Stimulated activated CD8-positive, alpha-beta memory T cell treated with anti-CD3 and anti-CD28 coated beads, Interleukin-12 subunit alpha, Interleukin-12 subunit beta, amount 100 ng/mL, for 1 hour (primary cell): ENCODE data around the gene ARMC9.
"Not testable (repeated sequence)": the region's sequence is repeated elsewhere in the genome, so short reads cannot be mapped to it uniquely, and the experiment has no call there.

Experiments
- DNase-seq: peaks from one replicate; pipeline ENCODE4 v3.0.0-alpha.2; 2020; ENCODE audit warnings: low read depth

Gene ARMC9

GRCh38 chr2:231342061-231342711, 143.8 kb downstream of the ARMC9 start:
- DNase-seq, result no peak

GRCh38 chr2:231343006-231343710, 144.7 kb downstream of the ARMC9 start:
- no peak for DNase-seq

- no peak for DNase-seq
Measured at GRCh38 chr2:231343988-231344387, 145.6 kb downstream of the ARMC9 start.

- DNase-seq, result no peak
Measured at GRCh38 chr2:231344851-231345250, 146.4 kb downstream of the ARMC9 start.

GRCh38 chr2:231347081-231347480, 148.7 kb downstream of the ARMC9 start:
- no peak for DNase-seq

GRCh38 chr2:231347638-231348037, 149.2 kb downstream of the ARMC9 start:
- DNase-seq, result no peak

- DNase-seq, result no peak
Measured at GRCh38 chr2:231348173-231348572, 149.7 kb downstream of the ARMC9 start.

- DNase-seq, result no peak
Measured at GRCh38 chr2:231348704-231349373, 150.4 kb downstream of the ARMC9 start.

- DNase-seq, result not testable (repeated sequence)
Measured at GRCh38 chr2:231349374-231349735, 150.9 kb downstream of the ARMC9 start.

GRCh38 chr2:231351648-231352047, 153.2 kb downstream of the ARMC9 start:
- DNase-seq, result no peak

GRCh38 chr2:231353469-231353868, 155.0 kb downstream of the ARMC9 start:
- DNase-seq, result no peak

GRCh38 chr2:231355508-231356465, 157.4 kb downstream of the ARMC9 start:
- DNase-seq, result no peak

GRCh38 chr2:231356466-231356844, 158.0 kb downstream of the ARMC9 start:
- no peak for DNase-seq

- DNase-seq, result no peak
Measured at GRCh38 chr2:231357048-231357447, 158.6 kb downstream of the ARMC9 start.

- no peak for DNase-seq
Measured at GRCh38 chr2:231357931-231358330, 159.5 kb downstream of the ARMC9 start.

- no peak for DNase-seq
Measured at GRCh38 chr2:231359441-231359840, 161.0 kb downstream of the ARMC9 start.

- no peak for DNase-seq
Measured at GRCh38 chr2:231359948-231360347, 161.5 kb downstream of the ARMC9 start.

GRCh38 chr2:231360401-231360800, 162.0 kb downstream of the ARMC9 start:
- DNase-seq, result no peak

GRCh38 chr2:231360881-231361371, 162.5 kb downstream of the ARMC9 start:
- DNase-seq, result no peak

- DNase-seq, result peak; percentile 4
Measured at GRCh38 chr2:231361701-231362554, 163.5 kb downstream of the ARMC9 start.

- no peak for DNase-seq
Measured at GRCh38 chr2:231362555-231363184, 164.2 kb downstream of the ARMC9 start.
